ELR (cell line): ENCODE measurements around the gene FLVCR2.
"Not testable (repeated sequence)": the region's sequence is repeated elsewhere in the genome, so short reads cannot be mapped to it uniquely, and the experiment has no call there.

Source experiments
- DNase-seq: peaks from one replicate; pipeline ENCODE4 v3.0.0-alpha.2; 2015; ENCODE audit warnings: low read depth

Gene FLVCR2

GRCh38 chr14:75595226-75595625 lies 16.8 kb downstream of the FLVCR2 start:
- DNase-seq, result no peak

GRCh38 chr14:75597149-75597548 lies 18.7 kb downstream of the FLVCR2 start:
- DNase-seq, result no peak

GRCh38 chr14:75600100-75600499 lies 21.7 kb downstream of the FLVCR2 start:
- not testable (repeated sequence) for DNase-seq

GRCh38 chr14:75601061-75601460 lies 22.6 kb downstream of the FLVCR2 start:
- not testable (repeated sequence) for DNase-seq

- DNase-seq, result no peak
Observed at GRCh38 chr14:75602503-75602902, 24.1 kb downstream of the FLVCR2 start.

- no peak for DNase-seq
Observed at GRCh38 chr14:75604979-75605851, 26.8 kb downstream of the FLVCR2 start.

GRCh38 chr14:75605916-75606315 lies 27.5 kb downstream of the FLVCR2 start:
- no peak for DNase-seq

- no peak for DNase-seq
Observed at GRCh38 chr14:75607044-75607443, 28.6 kb downstream of the FLVCR2 start.

- DNase-seq, result no peak
Observed at GRCh38 chr14:75607842-75608640, 29.6 kb downstream of the FLVCR2 start.

- DNase-seq, result no peak
Observed at GRCh38 chr14:75609116-75609515, 30.7 kb downstream of the FLVCR2 start.

GRCh38 chr14:75609606-75610475 lies 31.4 kb downstream of the FLVCR2 start:
- no peak for DNase-seq

- no peak for DNase-seq
Observed at GRCh38 chr14:75610834-75611233, 32.4 kb downstream of the FLVCR2 start.

- no peak for DNase-seq
Observed at GRCh38 chr14:75612157-75612556, 33.7 kb downstream of the FLVCR2 start.

- no peak for DNase-seq
Observed at GRCh38 chr14:75614179-75614578, 35.8 kb downstream of the FLVCR2 start.

GRCh38 chr14:75615200-75615599 lies 36.8 kb downstream of the FLVCR2 start:
- DNase-seq, result no peak

- no peak for DNase-seq
Observed at GRCh38 chr14:75619548-75619947, 41.1 kb downstream of the FLVCR2 start.

GRCh38 chr14:75625034-75625433 lies 46.6 kb downstream of the FLVCR2 start:
- no peak for DNase-seq

- DNase-seq, result no peak
Observed at GRCh38 chr14:75626396-75626795, 48.0 kb downstream of the FLVCR2 start.

- DNase-seq, result no peak
Observed at GRCh38 chr14:75626863-75627262, 48.4 kb downstream of the FLVCR2 start.

- no peak for DNase-seq
Observed at GRCh38 chr14:75627406-75627805, 49.0 kb downstream of the FLVCR2 start.

GRCh38 chr14:75628816-75629215 lies 50.4 kb downstream of the FLVCR2 start:
- DNase-seq, result no peak
